ENCODE data around the gene TAL2. TPM values are rescaled to one million over a fixed set of nuclear protein-coding genes. Genes with fewer than 3 reads are reported as not detected.

TAL2 gene
- 0.35 TPM in 1 of 2 replicates, not detected in the other for total RNA-seq

GRCh38 chr9:105662184-105663104, at the start of gene TAL2:
TSS of gene TAL2 (plus strand) at chr9:105662457. CDS start at chr9:105662497, 40 bp downstream.

GRCh38 chr9:105694190-105694847, 32.1 kb downstream of the TAL2 start, which contains the start of gene TMEM38B:
TSS of gene TMEM38B (plus strand) at chr9:105694541. CDS start at chr9:105694661, 120 bp downstream.

Other genes with a start within 250 kb of the TAL2 start
- gene FSD1L, start 214.4 kb upstream of the TAL2 start, total RNA-seq, result 0.51 and 1.3 TPM in 2 replicates
- gene FKTN, start 104.3 kb upstream of the TAL2 start, total RNA-seq, result 11.3 and 55.9 TPM in 2 replicates
- gene TMEM38B, start 32.1 kb downstream of the TAL2 start, total RNA-seq, result 6.3 and 8.4 TPM in 2 replicates